Measurements from ENCODE around the gene SMG7. TPM values are rescaled to one million over a fixed set of nuclear protein-coding genes. Genes with fewer than 3 reads are reported as not detected.

The SMG7 gene
- total and polyA plus RNA-seq, 2 of the 4 experiments (the other 2 are of a cell fraction): 18.1 to 22.6 TPM

- H2BK120ac ChIP-seq (ENCODE audit: low read depth, low read length): no peak overlapping the region
- H2AK5ac ChIP-seq (ENCODE audit: low read depth, low read length): no peak overlapping the region
- no TSS peak for BruUV-seq (replicated peaks)
- ATAC-seq (ENCODE audit: low read depth) (no peak), DNase-seq (no peak)
- no peak overlapping the region for H3K9ac ChIP-seq (ENCODE audit: low read depth, low read length)
- TF ChIP-seq CEBPB (IDR thresholded peaks at IDR 0.05; ENCODE audit: low read depth, low read length): no peak
- no peak overlapping the region for H3K56ac ChIP-seq (ENCODE audit: extremely low read depth, insufficient read depth, low read length)
- WGBS, 2 experiments (ENCODE audit: extremely low coverage in 2 of 2, insufficient read length in 1 of 2): no CpG with 5 or more reads among the region's 3 CpGs
- no peak overlapping the region for H3K4me3 ChIP-seq (ENCODE audit: insufficient read depth, low read depth, low read length)
- no peak overlapping the region for H3K23ac ChIP-seq (ENCODE audit: low read depth, low read length)
- no peaks in the 10 kb centered on the region for H3K9me3 ChIP-seq (ENCODE audit: control insufficient read depth, insufficient read depth, low read length)
- dilution Hi-C loops (cut with HindIII; ENCODE audit: low sequenced_read_pairs, unreplicated experiment): no loop called here
- H4K91ac ChIP-seq (ENCODE audit: insufficient read depth, low read depth, low read length): no peak overlapping the region
- CTCF ChIA-PET: no interaction called here
- no peak overlapping the region for H2BK5ac ChIP-seq (ENCODE audit: low read depth, low read length, poor library complexity, severe bottlenecking)
- H3K27me3 ChIP-seq (ENCODE audit: control insufficient read depth, insufficient read depth, low read length): no peaks in the 10 kb centered on the region
- POLR2A ChIA-PET (ENCODE audit: unreplicated experiment): no interaction called here
- H3K9me1 ChIP-seq (ENCODE audit: insufficient read depth, low read length): no peaks in the 10 kb centered on the region
- no peak overlapping the region for H3K18ac ChIP-seq (ENCODE audit: low read depth, low read length)
- H2BK20ac ChIP-seq (ENCODE audit: low read depth, low read length): no peak overlapping the region
- no peaks in the 10 kb centered on the region for H3K4me1 ChIP-seq (ENCODE audit: control insufficient read depth, insufficient read depth, low read length)
- no peak overlapping the region for H3K14ac ChIP-seq (replicated peaks; ENCODE audit: low read depth, low read length)
- intact Hi-C loops (cut with micrococcal nuclease): no loop called here
- no peak overlapping the region for H2BK15ac ChIP-seq (ENCODE audit: low read depth, low read length)
- in situ Hi-C loops (cut with MboI; ENCODE audit: low sequenced_read_pairs): no loop called here
- peaks cover 5% of the 10 kb centered on the region for H3K36me3 ChIP-seq (ENCODE audit: control insufficient read depth, insufficient read depth, low read length)
- no peaks in the 10 kb centered on the region; a peak in 1 of 4 replicates for H3K79me1 ChIP-seq (ENCODE audit: low read depth in 1 of 2, low read length in 2 of 2)
- H3K4me2 ChIP-seq (ENCODE audit: low read depth, low read length): no peak overlapping the region
- H3K27ac ChIP-seq (ENCODE audit: insufficient read depth, low read length): no peak overlapping the region
- no peak overlapping the region for H3K4ac ChIP-seq (ENCODE audit: low read depth, low read length)
- no peak overlapping the region for H2AFZ ChIP-seq (replicated peaks; ENCODE audit: low read length, poor library complexity)
- H4K8ac ChIP-seq (ENCODE audit: low read depth in 2 of 2, low read length in 2 of 2): no peak overlapping the region
- no peak overlapping the region for H2AK9ac ChIP-seq (replicated peaks; ENCODE audit: low read depth, low read length, poor library complexity)
- H4K5ac ChIP-seq (ENCODE audit: low read depth, low read length): no peak overlapping the region
- no peaks in the 10 kb centered on the region for H4K20me1 ChIP-seq (ENCODE audit: insufficient read depth, low read length)
Observed at GRCh38 chr1:183533617-183534174, 61.4 kb downstream of the SMG7 start.

All from IMR-90 (cell line).